Measurements from ENCODE around the gene IL19.

Gene IL19

GRCh38 chr1:206788487-206789050 lies 18.0 kb downstream of the IL19 start:
- Histone ChIP-seq H3K9me2 (replicated peaks; ENCODE audit: low read depth, low read length) (no peaks in the 10 kb centered on the region), H3K27me3 (ENCODE audit: insufficient read depth, low read length, poor library complexity, severe bottlenecking) (no peaks in the 10 kb centered on the region), H3K4me3 (ENCODE audit: low read length, poor library complexity, severe bottlenecking) (no peak overlapping the region), H3K4me2 (ENCODE audit: low read depth, low read length, poor library complexity, severe bottlenecking) (no peak overlapping the region), H3K36me3 (ENCODE audit: insufficient read depth, low read length) (no peaks in the 10 kb centered on the region), H3K79me2 (ENCODE audit: insufficient read depth, low read length) (no peaks in the 10 kb centered on the region), H3K4me1 (ENCODE audit: insufficient read depth, low read length, poor library complexity, severe bottlenecking) (peaks cover 89% of the 10 kb centered on the region), H3K9me3 (ENCODE audit: insufficient read depth, low read depth, low read length) (no peaks in the 10 kb centered on the region), H3K9ac (ENCODE audit: low read depth, low read length, poor library complexity, severe bottlenecking) (no peak overlapping the region), H2AFZ (ENCODE audit: low read length) (no peak overlapping the region), H3F3A (ENCODE audit: low read depth) (no peaks in the 10 kb centered on the region), H4K20me1 (ENCODE audit: insufficient read depth, low read length, poor library complexity, severe bottlenecking) (no peaks in the 10 kb centered on the region)
- TF ChIP-seq EZH2phosphoT487 (IDR thresholded peaks at IDR 0.05; ENCODE audit: borderline replicate concordance), result no peak
- TF ChIP-seq, protein P1, sequence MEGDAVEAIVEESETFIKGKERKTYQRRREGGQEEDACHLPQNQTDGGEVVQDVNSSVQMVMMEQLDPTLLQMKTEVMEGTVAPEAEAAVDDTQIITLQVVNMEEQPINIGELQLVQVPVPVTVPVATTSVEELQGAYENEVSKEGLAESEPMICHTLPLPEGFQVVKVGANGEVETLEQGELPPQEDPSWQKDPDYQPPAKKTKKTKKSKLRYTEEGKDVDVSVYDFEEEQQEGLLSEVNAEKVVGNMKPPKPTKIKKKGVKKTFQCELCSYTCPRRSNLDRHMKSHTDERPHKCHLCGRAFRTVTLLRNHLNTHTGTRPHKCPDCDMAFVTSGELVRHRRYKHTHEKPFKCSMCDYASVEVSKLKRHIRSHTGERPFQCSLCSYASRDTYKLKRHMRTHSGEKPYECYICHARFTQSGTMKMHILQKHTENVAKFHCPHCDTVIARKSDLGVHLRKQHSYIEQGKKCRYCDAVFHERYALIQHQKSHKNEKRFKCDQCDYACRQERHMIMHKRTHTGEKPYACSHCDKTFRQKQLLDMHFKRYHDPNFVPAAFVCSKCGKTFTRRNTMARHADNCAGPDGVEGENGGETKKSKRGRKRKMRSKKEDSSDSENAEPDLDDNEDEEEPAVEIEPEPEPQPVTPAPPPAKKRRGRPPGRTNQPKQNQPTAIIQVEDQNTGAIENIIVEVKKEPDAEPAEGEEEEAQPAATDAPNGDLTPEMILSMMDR (conservative IDR thresholded peaks at IDR 0.05; ENCODE audit: low read length), result no peak

DNA sequence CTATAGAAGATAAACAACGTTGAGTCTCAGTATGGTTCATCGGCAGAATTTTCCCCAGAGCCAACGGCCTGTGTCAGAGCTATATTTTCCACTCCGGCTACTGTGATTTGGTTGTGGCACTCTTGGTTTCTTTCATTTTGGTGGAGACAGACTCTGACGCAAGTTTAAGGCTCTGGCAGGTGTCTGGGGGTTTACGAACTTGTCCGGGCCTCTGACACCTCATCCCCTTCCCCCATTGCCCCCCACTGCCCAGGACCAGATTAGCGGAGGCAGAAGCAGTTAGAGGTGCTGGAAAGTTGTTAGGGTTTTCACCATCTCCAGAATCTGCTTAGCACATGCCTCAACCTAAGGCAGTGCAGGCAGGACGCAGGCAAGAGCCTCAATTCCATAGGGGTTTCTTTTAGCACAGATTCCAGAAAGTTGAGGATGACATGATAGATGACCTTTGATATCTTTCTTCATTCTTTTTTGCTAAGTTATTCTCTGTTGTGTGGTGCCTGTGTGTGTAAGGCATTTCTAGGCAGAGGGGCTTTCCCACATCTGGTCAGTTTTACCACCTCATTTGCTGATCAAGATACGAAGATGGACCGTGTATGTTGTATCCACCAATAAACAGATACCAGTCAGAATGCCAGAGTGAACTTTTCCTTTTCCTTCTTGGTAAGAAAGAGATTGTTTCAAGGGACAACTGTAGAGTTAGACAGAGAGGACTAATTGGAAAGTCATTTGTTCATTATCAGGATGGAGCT lies 20.1 kb downstream of the IL19 start:
- H3F3A ChIP-seq (ENCODE audit: low read depth), result no peaks in the 10 kb centered on the region
- no peaks in the 10 kb centered on the region for H4K20me1 ChIP-seq (ENCODE audit: insufficient read depth, low read length, poor library complexity, severe bottlenecking)
- peak overlapping the region; percentile 74 for H3K4me2 ChIP-seq (ENCODE audit: low read depth, low read length, poor library complexity, severe bottlenecking)
- H3K27me3 ChIP-seq (ENCODE audit: insufficient read depth, low read length, poor library complexity, severe bottlenecking), result no peaks in the 10 kb centered on the region
- no peaks in the 10 kb centered on the region for H3K79me2 ChIP-seq (ENCODE audit: insufficient read depth, low read length)
- peak overlapping the region; percentile 42 for H3K4me3 ChIP-seq (ENCODE audit: low read length, poor library complexity, severe bottlenecking)
- TF ChIP-seq, protein P1 (conservative IDR thresholded peaks at IDR 0.05; ENCODE audit: low read length), result no peak
- TF ChIP-seq EZH2phosphoT487 (IDR thresholded peaks at IDR 0.05; ENCODE audit: borderline replicate concordance), result no peak
- H3K9me2 ChIP-seq (replicated peaks; ENCODE audit: low read depth, low read length), result no peaks in the 10 kb centered on the region
- peaks cover 86% of the 10 kb centered on the region for H3K4me1 ChIP-seq (ENCODE audit: insufficient read depth, low read length, poor library complexity, severe bottlenecking)
- no peaks in the 10 kb centered on the region for H3K9me3 ChIP-seq (ENCODE audit: insufficient read depth, low read depth, low read length)
- H3K36me3 ChIP-seq (ENCODE audit: insufficient read depth, low read length), result no peaks in the 10 kb centered on the region
- H3K9ac ChIP-seq (ENCODE audit: low read depth, low read length, poor library complexity, severe bottlenecking), result peak overlapping the region; percentile 69
- H2AFZ ChIP-seq (ENCODE audit: low read length), result no peak overlapping the region

GRCh38 chr1:206792939-206793607 lies 22.5 kb downstream of the IL19 start:
- Histone ChIP-seq H3K4me3 (ENCODE audit: low read length, poor library complexity, severe bottlenecking) (no peak overlapping the region), H3K27me3 (ENCODE audit: insufficient read depth, low read length, poor library complexity, severe bottlenecking) (no peaks in the 10 kb centered on the region), H3K9me3 (ENCODE audit: insufficient read depth, low read depth, low read length) (no peaks in the 10 kb centered on the region), H3K9me2 (replicated peaks; ENCODE audit: low read depth, low read length) (no peaks in the 10 kb centered on the region), H3K36me3 (ENCODE audit: insufficient read depth, low read length) (no peaks in the 10 kb centered on the region), H3K4me1 (ENCODE audit: insufficient read depth, low read length, poor library complexity, severe bottlenecking) (peaks cover 74% of the 10 kb centered on the region), H3K9ac (ENCODE audit: low read depth, low read length, poor library complexity, severe bottlenecking) (peak overlapping the region; percentile 69), H3K4me2 (ENCODE audit: low read depth, low read length, poor library complexity, severe bottlenecking) (no peak overlapping the region), H2AFZ (ENCODE audit: low read length) (no peak overlapping the region; the same call in 1 of the 2 replicates), H3K79me2 (ENCODE audit: insufficient read depth, low read length) (no peaks in the 10 kb centered on the region), H4K20me1 (ENCODE audit: insufficient read depth, low read length, poor library complexity, severe bottlenecking) (no peaks in the 10 kb centered on the region), H3F3A (ENCODE audit: low read depth) (no peaks in the 10 kb centered on the region)
- TF ChIP-seq EZH2phosphoT487 (IDR thresholded peaks at IDR 0.05; ENCODE audit: borderline replicate concordance), result no peak
- TF ChIP-seq, protein P1 (conservative IDR thresholded peaks at IDR 0.05; ENCODE audit: low read length), result no peak

Data from Loucy (cell line).